K562 (cell line): Measurements from ENCODE around the gene AKNAD1.

Experiments
- CTCF ChIP-seq, 3 experiments: IDR thresholded peaks in 2 of 3; conservative IDR thresholded peaks in 1 of 3; 2 replicates each; pipeline ENCODE4 v1.5.1; 2011 to 2012; ENCODE audit warnings: low read length in 3 of 3, mild to moderate bottlenecking in 3 of 3, control low read depth in 2 of 3, improper control_type of control experiment in 1 of 3, inconsistent platforms in 1 of 3, low read depth in 1 of 3, mixed read lengths in 1 of 3, moderate library complexity in 1 of 3; ENCODE audit not compliant: insufficient read depth in 2 of 3
- E2F6 ChIP-seq, 2 experiments: IDR thresholded peaks; 2 replicates each; pipeline ENCODE4 v1.6.1; 2011; ENCODE audit warnings: borderline replicate concordance in 1 of 2, control low read depth in 1 of 2, low read depth in 1 of 2, low read length in 1 of 2, mild to moderate bottlenecking in 1 of 2, mixed read lengths in 1 of 2, moderate library complexity in 1 of 2; ENCODE audit not compliant: insufficient read depth in 1 of 2, insufficient read length in 1 of 2, poor library complexity in 1 of 2, severe bottlenecking in 1 of 2; ENCODE audit errors: extremely low read depth in 1 of 2
- EGR1 ChIP-seq: fragments of 450-650 bp; conservative IDR thresholded peaks from 2 replicates; pipeline ENCODE4 v1.6.1; 2017; ENCODE audit warnings: mild to moderate bottlenecking
- NCOA2 ChIP-seq, 2 experiments: fragments of 450-650 bp; IDR thresholded peaks; 2 replicates each; pipeline ENCODE4 v1.6.1; 2018; ENCODE audit warnings: mild to moderate bottlenecking in 2 of 2, moderate library complexity in 1 of 2; ENCODE audit not compliant: partially characterized antibody in 2 of 2
- RCOR1 ChIP-seq, 2 experiments: IDR thresholded peaks; 2 replicates each; pipeline ENCODE4 v1.6.1; 2012; ENCODE audit warnings: low read depth in 2 of 2, low read length in 2 of 2, borderline replicate concordance in 1 of 2, improper control_type of control experiment in 1 of 2
- SMARCE1 ChIP-seq: fragments of 450-650 bp; IDR thresholded peaks from 2 replicates; pipeline ENCODE4 v1.7.1; 2016; ENCODE audit warnings: mild to moderate bottlenecking
- YBX1 ChIP-seq: fragments of 450-650 bp; IDR thresholded peaks from 2 replicates; pipeline ENCODE4 v1.7.1; 2016; ENCODE audit warnings: mild to moderate bottlenecking
- ZHX1 ChIP-seq: fragments of 150-350 bp; conservative IDR thresholded peaks from 2 replicates; pipeline ENCODE4 v1.6.1; 2014; ENCODE audit warnings: low read length

GRCh38 chr1:108871050-108871724 lies 14.3 kb upstream of the AKNAD1 start:
- no peak for TF ChIP-seq RCOR1 (IDR thresholded peaks at IDR 0.05; ENCODE audit: borderline replicate concordance in 1 of 2, low read depth in 2 of 2, low read length in 2 of 2)
- TF ChIP-seq EGR1: no peak
- no peak for TF ChIP-seq SMARCE1
- TF ChIP-seq ZHX1: no peak
- TF ChIP-seq NCOA2 (IDR thresholded peaks at IDR 0.05; ENCODE audit: partially characterized antibody in 2 of 2): no peak
- no peak for TF ChIP-seq CTCF (IDR thresholded peaks at IDR 0.05 in 2 of 3, conservative IDR thresholded peaks at IDR 0.05 in 1 of 3; ENCODE audit: insufficient read depth in 2 of 3, low read depth in 1 of 3, low read length in 3 of 3)
- no peak for TF ChIP-seq E2F6 (IDR thresholded peaks at IDR 0.05; ENCODE audit: borderline replicate concordance in 1 of 2, extremely low read depth in 1 of 2, insufficient read depth in 1 of 2, insufficient read length in 1 of 2, low read depth in 1 of 2, low read length in 1 of 2, poor library complexity in 1 of 2, severe bottlenecking in 1 of 2)
- no peak for TF ChIP-seq YBX1
